Measurements from ENCODE around the gene MPRIP. TPM values are rescaled to one million over a fixed set of nuclear protein-coding genes. Genes with fewer than 3 reads are reported as not detected.

MPRIP gene
- total RNA-seq, 2 experiments from 2014 or later = 145 to 157 TPM

Other genes starting within 250 kb of the MPRIP start
- gene TNFRSF13B, start 70.3 kb upstream of the MPRIP start, total RNA-seq = not detected
- 1 to 10 TPM; 9.3 to 9.4 TPM for gene PLD6, start 163.9 kb downstream of the MPRIP start, total RNA-seq
- gene FLCN, start 194.7 kb downstream of the MPRIP start, total RNA-seq = 10 to 100 TPM; 24.0 to 24.6 TPM
- gene COPS3, start 238.8 kb downstream of the MPRIP start, total RNA-seq = 100 to 1,000 TPM in 1 of 2 experiments, 10 to 100 TPM in 1; 96.1 to 104 TPM

Data from activated CD4-positive, alpha-beta memory T cell treated with anti-CD3 and anti-CD28 coated beads for 36 hours (primary cell).